ENCODE results near the gene SDF2L1. TPM values are rescaled to one million over a fixed set of nuclear protein-coding genes. Genes with fewer than 3 reads are reported as not detected.

SDF2L1 gene
- total and polyA plus RNA-seq, 2 of the 13 experiments (the other 11 are each of a cell fraction or from before 2014, with no cell fraction given), result 18.0 to 57.4 TPM

DNA sequence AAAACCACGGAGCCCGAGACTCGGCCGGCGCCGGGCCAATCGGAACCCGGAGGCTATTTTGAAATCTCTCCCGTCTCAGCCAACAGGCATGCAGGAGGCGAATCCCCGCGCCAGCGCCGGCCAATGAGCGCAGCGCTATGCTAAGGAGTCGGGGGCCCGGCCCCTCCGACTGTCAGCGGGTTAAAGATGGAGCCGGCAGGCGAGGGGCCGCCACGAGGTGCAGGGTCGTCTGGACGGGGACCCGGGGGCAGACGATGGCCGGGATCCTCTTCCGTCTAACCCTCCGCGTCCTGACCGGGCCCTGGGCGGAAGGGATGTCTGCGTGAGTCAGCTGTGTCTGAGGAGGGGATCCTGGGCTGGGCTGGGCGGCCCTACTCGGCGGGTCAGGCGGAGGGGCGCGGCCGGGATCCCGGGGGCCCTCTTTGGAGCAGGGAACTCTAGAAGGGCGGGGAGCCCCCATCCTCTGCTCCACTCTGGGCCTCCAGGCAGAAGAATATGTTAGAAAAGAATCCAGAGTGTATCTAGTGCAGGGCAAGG, 10.0 kb downstream of the SDF2L1 start:
- WGBS (ENCODE audit: low lambda C conversion rate), result 0% methylated on average over 24 of the region's 44 CpGs
- H3K9ac ChIP-seq (ENCODE audit: insufficient read depth, low read depth, low read length), result peak overlapping the region; percentile 73
- H3K79me2 ChIP-seq (ENCODE audit: insufficient read depth, low read length), result no peaks in the 10 kb centered on the region
- intact Hi-C loops (cut with micrococcal nuclease; ENCODE audit: unreplicated experiment) (no loop called here), in situ Hi-C loops (cut with HindIII; ENCODE audit: extremely low pct_ligation_motif_present, low pct_unique_long_range_greater_than_20kb) (no loop called here)
- no peak overlapping the region for H2AFZ ChIP-seq (ENCODE audit: low read length)
- no TSS peak for BruUV-seq (replicated peaks)
- H3K36me3 ChIP-seq (replicated peaks in 1 of 2; ENCODE audit: control insufficient read depth in 1 of 2, insufficient read depth in 2 of 2, low read length in 2 of 2), result peaks cover 2 to 16% of the 10 kb centered on the region in 2 experiments; a peak in 4 of 5 replicates
- FAIRE-seq, result peak; percentile 42
- no peaks in the 10 kb centered on the region for H4K20me1 ChIP-seq (ENCODE audit: insufficient read depth, low read length)
- POLR2A ChIA-PET, result interaction anchor here (2.1 to 3.3 kb wide), 2 partner anchors 11 to 14 kb away, joined by 10 to 17 read pairs; partner anchors contain the start of genes PPIL2 and SDF2L1
- H3K4me3 ChIP-seq (replicated peaks in 1 of 3; ENCODE audit: insufficient read depth in 1 of 3, low read depth in 2 of 3, low read length in 3 of 3), result peak overlapping the region; percentile 64 to 86 (median 77)
- H3K27ac ChIP-seq (ENCODE audit: extremely low read length, insufficient read depth, low read length), result peak overlapping the region; percentile 77
- peaks cover 33% of the 10 kb centered on the region for H3K4me1 ChIP-seq (ENCODE audit: insufficient read depth, low read length)
- H3K4me2 ChIP-seq (ENCODE audit: low read depth, low read length), result peak overlapping the region; percentile 93
- CTCF ChIA-PET (ENCODE audit: low intra/inter-chr PET ratio, low total read pairs), result no interaction called here
- peak; percentile 84 for DNase-seq (ENCODE audit: low spot score)
- no peaks in the 10 kb centered on the region for H3K9me3 ChIP-seq (ENCODE audit: low read length)
- no peaks in the 10 kb centered on the region; a peak in 1 of 5 replicates for H3K27me3 ChIP-seq (ENCODE audit: control insufficient read depth in 1 of 2, insufficient read depth in 2 of 2, low read length in 2 of 2)
- peak; percentile 95 for ATAC-seq
- TF ChIP-seq MEIS2 (CRISPR knock-in tag; IDR thresholded peaks at IDR 0.05), result peak; percentile 66; the same call in 1 of the 2 replicates
- peak; percentile 78; the same call in 1 of the 2 replicates for TF ChIP-seq TFDP1 (CRISPR knock-in tag; IDR thresholded peaks at IDR 0.05; ENCODE audit: borderline replicate concordance)
- TF ChIP-seq ZNF142 (CRISPR knock-in tag; IDR thresholded peaks at IDR 0.05), result no peak
- 0 out of 2 replicates have a peak, but pooled peaks have one; percentile 26 for TF ChIP-seq ESRRA (CRISPR knock-in tag; IDR thresholded peaks at IDR 0.05; ENCODE audit: low read depth)
- TF ChIP-seq UBTF (CRISPR knock-in tag; IDR thresholded peaks at IDR 0.05), result peak; percentile 24; the same call in 1 of the 2 replicates
- TF ChIP-seq ZMYM2 (CRISPR knock-in tag; IDR thresholded peaks at IDR 0.05), result no peak
- TF ChIP-seq ZNF329 (CRISPR knock-in tag; IDR thresholded peaks at IDR 0.05; ENCODE audit: low read depth), result 0 out of 2 replicates have a peak, but pooled peaks have one; percentile 61
- peak; percentile 60; the same call in 1 of the 2 replicates for TF ChIP-seq ZNF274 (CRISPR knock-in tag; IDR thresholded peaks at IDR 0.05)
- 0 out of 2 replicates have a peak, but pooled peaks have one; percentile 33 for TF ChIP-seq MED1 (CRISPR knock-in tag; IDR thresholded peaks at IDR 0.05)
- TF ChIP-seq HOXA3 (CRISPR knock-in tag; IDR thresholded peaks at IDR 0.05), result peak; percentile 50; the same call in 1 of the 2 replicates
- 0 out of 2 replicates have a peak, but pooled peaks have one; percentile 30 for TF ChIP-seq CCDC6 (CRISPR knock-in tag; IDR thresholded peaks at IDR 0.05)
- TF ChIP-seq MXI1 (IDR thresholded peaks at IDR 0.05; ENCODE audit: borderline replicate concordance, low read depth, low read length), result peak; percentile 69; the same call in 1 of the 3 replicates
- peak; percentile 80; the same call in 1 of the 2 replicates for TF ChIP-seq ZNF816 (CRISPR knock-in tag; IDR thresholded peaks at IDR 0.05; ENCODE audit: borderline replicate concordance)
